Peyer's patch (tissue), 4 donors: ENCODE data around the gene HRH1. TPM values are rescaled to one million over a fixed set of nuclear protein-coding genes. Genes with fewer than 3 reads are reported as not detected.

Experiments
- DNase-seq, 3 donors: peaks; one replicate each; pipeline ENCODE4 v3.0.0-alpha.2; 2017 to 2019
- H3K27ac ChIP-seq, 4 donors: fragments of 200-600 bp; sonication (generic); one replicate each; pipeline ENCODE4 v1.5.1; 2016 to 2019
- H3K27me3 ChIP-seq, 2 donors: fragments of 200-600 bp; sonication (generic); one replicate each; pipeline ENCODE4 v1.5.1; 2019
- H3K36me3 ChIP-seq, 3 donors: fragments of 200-600 bp; sonication (generic); one replicate each; pipeline ENCODE4 v1.5.1; 2016 to 2019
- H3K4me1 ChIP-seq, 4 donors: fragments of 200-600 bp; sonication (generic); one replicate each; pipeline ENCODE4 v1.5.1; 2016 to 2019
- H3K4me3 ChIP-seq, 4 donors: fragments of 200-600 bp; sonication (generic); 1 replicate in 3 of 4; 2 replicates in 1 of 4; pipeline ENCODE4 v1.5.1; 2016 to 2019; ENCODE audit warnings: mild to moderate bottlenecking in 1 of 4
- H3K9me3 ChIP-seq, 4 donors: fragments of 200-600 bp; sonication (generic); one replicate each; pipeline ENCODE4 v1.5.1; 2016 to 2019; ENCODE audit warnings: mild to moderate bottlenecking in 1 of 4
- POLR2A ChIP-seq, 2 donors: fragments of 450-650 bp; IDR thresholded peaks; one replicate each; pipeline ENCODE4 v1.5.1; 2017; ENCODE audit warnings: antibody characterized with exemption in 2 of 2, mild to moderate bottlenecking in 2 of 2, moderate library complexity in 2 of 2
- total RNA-seq, 4 donors: library from RNA; depleted of rRNA; stranded (reverse); fragments of >200 nt; gene quantifications; one replicate each; pipeline ENCODE4 v1.1.0, GENCODE V29; 2016
- TF ChIP-seq, protein P1 (sequence below), 6 experiments: fragments of 450-650 bp in 4 of 6; fragments of 200-600 bp in 2 of 6; sonication (generic) in 1 of 6; IDR thresholded peaks; one replicate each; pipeline ENCODE4 v1.5.1; 2017 to 2019; ENCODE audit warnings: antibody characterized with exemption in 6 of 6, mild to moderate bottlenecking in 3 of 6, moderate library complexity in 1 of 6

HRH1 gene
- total RNA-seq, 4 donors from 2014 or later: 1.7 to 13.7 (median 7.3) TPM

DNA sequence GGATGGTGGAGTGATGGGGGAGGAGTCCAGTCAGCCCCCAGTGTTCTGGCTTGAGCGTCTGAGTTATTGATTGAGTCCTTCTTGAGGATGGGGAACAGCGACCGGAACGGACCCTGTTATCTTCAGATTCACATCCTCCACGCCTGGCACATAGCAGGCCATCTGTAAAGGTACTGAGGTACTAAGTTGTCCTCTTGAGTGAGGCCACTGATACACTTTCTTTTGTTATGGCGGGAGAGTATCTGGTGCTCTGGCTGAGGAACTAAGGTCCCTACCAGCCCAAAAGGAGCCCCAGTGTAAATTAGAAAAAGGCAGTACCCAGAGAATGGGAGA, 16.7 kb upstream of the HRH1 start:
- Histone ChIP-seq H3K9me3 (no peaks in the 10 kb centered on the region), H3K36me3 (no peaks in the 10 kb centered on the region), H3K4me1 (peaks cover 0 to 22% (median 3%) of the 10 kb centered on the region in 4 donors), H3K4me3 (no peak overlapping the region), H3K27ac (no peak overlapping the region), H3K27me3 (no peaks in the 10 kb centered on the region)
- no peak for TF ChIP-seq POLR2A (IDR thresholded peaks at IDR 0.05)
- TF ChIP-seq, protein P1, sequence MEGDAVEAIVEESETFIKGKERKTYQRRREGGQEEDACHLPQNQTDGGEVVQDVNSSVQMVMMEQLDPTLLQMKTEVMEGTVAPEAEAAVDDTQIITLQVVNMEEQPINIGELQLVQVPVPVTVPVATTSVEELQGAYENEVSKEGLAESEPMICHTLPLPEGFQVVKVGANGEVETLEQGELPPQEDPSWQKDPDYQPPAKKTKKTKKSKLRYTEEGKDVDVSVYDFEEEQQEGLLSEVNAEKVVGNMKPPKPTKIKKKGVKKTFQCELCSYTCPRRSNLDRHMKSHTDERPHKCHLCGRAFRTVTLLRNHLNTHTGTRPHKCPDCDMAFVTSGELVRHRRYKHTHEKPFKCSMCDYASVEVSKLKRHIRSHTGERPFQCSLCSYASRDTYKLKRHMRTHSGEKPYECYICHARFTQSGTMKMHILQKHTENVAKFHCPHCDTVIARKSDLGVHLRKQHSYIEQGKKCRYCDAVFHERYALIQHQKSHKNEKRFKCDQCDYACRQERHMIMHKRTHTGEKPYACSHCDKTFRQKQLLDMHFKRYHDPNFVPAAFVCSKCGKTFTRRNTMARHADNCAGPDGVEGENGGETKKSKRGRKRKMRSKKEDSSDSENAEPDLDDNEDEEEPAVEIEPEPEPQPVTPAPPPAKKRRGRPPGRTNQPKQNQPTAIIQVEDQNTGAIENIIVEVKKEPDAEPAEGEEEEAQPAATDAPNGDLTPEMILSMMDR (IDR thresholded peaks at IDR 0.05): no peak
- no peak for DNase-seq

DNA sequence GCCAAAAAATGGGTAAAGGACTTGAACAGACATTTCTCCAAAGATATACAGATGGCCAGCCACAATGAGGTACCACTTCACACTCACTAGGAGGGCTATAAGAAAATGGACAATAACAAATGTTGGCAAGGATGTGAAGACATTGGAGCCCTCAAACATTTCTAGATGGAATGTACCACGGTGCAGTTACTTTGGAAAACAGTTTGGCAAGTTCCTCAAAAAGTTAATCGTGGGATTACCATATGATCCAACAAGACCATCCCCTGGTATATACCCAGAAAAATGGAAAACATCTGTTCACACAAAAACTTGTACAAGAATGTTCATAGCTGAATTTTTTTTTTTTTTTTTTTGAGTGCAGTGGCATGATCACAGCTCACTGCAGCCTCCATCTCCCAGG, 15.9 kb upstream of the HRH1 start:
- peaks cover 0 to 22% (median 3%) of the 10 kb centered on the region in 4 donors for H3K4me1 ChIP-seq
- TF ChIP-seq, protein P1 (IDR thresholded peaks at IDR 0.05): no peak
- TF ChIP-seq POLR2A (IDR thresholded peaks at IDR 0.05): no peak
- H3K27me3 ChIP-seq: no peaks in the 10 kb centered on the region
- no peak for DNase-seq
- H3K27ac ChIP-seq: no peak overlapping the region
- H3K36me3 ChIP-seq: no peaks in the 10 kb centered on the region
- H3K4me3 ChIP-seq: no peak overlapping the region
- no peaks in the 10 kb centered on the region for H3K9me3 ChIP-seq

DNA sequence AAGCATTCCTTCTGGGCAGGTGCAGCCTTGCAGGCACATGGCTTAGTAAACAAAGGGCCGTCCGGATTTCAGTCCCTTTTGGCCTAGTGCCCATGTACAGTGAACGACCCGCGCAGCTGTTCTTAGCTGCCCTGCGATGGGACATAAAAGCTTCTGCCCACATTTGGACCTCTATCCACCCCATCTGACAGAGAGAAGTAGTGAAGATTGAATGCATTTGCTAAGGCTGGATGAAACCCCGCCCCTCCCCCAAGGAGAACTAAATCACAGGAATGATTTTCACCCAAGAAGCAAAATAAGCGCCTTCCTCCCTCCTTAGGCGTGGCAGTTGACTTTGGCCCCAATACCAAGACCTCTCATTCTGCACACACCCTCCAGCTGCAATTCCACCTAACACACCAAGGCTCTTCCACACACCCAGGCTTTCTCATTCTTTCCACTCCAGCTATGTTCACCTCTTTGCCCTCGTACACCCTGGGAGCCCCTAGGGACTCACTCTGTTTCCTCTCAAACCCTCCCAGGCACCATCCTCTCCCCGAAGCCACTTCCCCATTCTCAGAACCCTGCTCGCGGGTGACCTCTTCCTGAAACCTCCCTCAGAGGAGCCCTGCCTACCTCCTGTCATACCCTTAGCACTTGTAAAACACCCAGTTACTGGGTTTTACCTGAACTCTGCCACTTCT, 14.1 kb upstream of the HRH1 start:
- Histone ChIP-seq H3K27me3 (no peaks in the 10 kb centered on the region), H3K4me1 (peaks cover 0 to 22% (median 3%) of the 10 kb centered on the region in 4 donors), H3K9me3 (no peaks in the 10 kb centered on the region), H3K4me3 (peak overlapping the region in 2 of 4 donors; percentile 11 to 16), H3K36me3 (no peaks in the 10 kb centered on the region), H3K27ac (peak overlapping the region in 3 of 4 donors; percentile 37 to 87 (median 85))
- peak; percentile 69 to 81 (median 74) for DNase-seq
- TF ChIP-seq, protein P1 (IDR thresholded peaks at IDR 0.05): no peak
- TF ChIP-seq POLR2A (IDR thresholded peaks at IDR 0.05): peak in 1 of 2 donors; percentile 20

DNA sequence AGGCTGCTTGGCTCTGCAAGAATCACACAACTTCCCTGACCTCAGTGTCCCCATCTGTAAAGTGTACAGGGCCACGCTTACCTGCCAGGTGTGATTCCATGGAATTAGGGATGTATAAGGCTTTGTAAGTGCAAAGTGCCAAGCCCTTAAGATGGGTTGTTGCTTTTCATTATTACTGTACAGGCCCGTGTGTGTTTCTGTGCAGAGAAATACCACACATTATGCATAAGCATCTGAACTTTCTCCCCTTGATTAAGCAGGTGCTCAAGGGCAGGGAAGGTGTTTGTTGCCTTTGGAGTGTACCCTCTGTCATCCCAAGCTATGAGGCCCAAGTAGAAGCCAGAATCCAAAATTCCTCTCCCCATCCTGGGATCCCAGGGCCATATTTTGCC, 13.6 kb upstream of the HRH1 start:
- H3K4me1 ChIP-seq: peaks cover 0 to 22% (median 3%) of the 10 kb centered on the region in 4 donors
- no peak for DNase-seq
- H3K9me3 ChIP-seq: no peaks in the 10 kb centered on the region
- no peak for TF ChIP-seq POLR2A (IDR thresholded peaks at IDR 0.05)
- TF ChIP-seq, protein P1 (IDR thresholded peaks at IDR 0.05): no peak
- H3K27ac ChIP-seq: peak overlapping the region in 3 of 4 donors; percentile 37 to 87 (median 85)
- peak overlapping the region in 1 of 4 donors; percentile 11 for H3K4me3 ChIP-seq
- H3K36me3 ChIP-seq: no peaks in the 10 kb centered on the region
- H3K27me3 ChIP-seq: no peaks in the 10 kb centered on the region

DNA sequence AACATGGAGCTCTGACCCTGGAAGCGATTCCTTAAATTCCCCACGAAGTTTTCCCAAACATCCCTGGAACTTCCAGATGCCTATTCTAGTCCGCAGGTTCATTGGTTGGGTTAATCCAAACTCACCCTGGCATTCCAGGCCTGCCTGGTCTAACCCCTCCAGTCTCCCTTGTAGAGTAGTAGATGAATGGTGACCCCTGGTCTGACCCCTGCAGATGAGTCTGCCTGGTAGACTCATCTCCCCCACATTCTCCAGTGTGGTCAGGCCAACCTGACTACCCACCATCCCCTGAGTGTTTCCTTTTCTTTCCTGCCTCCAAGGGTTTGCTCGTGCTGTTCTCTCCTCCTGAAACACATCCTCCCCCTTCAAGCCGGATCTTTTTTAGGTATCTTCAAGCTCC, 10.8 kb upstream of the HRH1 start:
- no peak for TF ChIP-seq POLR2A (IDR thresholded peaks at IDR 0.05)
- TF ChIP-seq, protein P1 (IDR thresholded peaks at IDR 0.05): no peak

More for the DNA sequence above, 10.8 kb upstream of the HRH1 start:
- Histone ChIP-seq H3K4me1 (peaks cover 0 to 22% (median 3%) of the 10 kb centered on the region in 4 donors), H3K27me3 (no peaks in the 10 kb centered on the region), H3K36me3 (no peaks in the 10 kb centered on the region), H3K9me3 (no peaks in the 10 kb centered on the region), H3K4me3 (no peak overlapping the region), H3K27ac (no peak overlapping the region)
- DNase-seq: no peak
